Activated T-cell treated with anti-CD3 and anti-CD28 coated beads for 48 hours (primary cell): Measurements from ENCODE around the gene PHF1.
"Not testable (repeated sequence)": the region's sequence is repeated elsewhere in the genome, so short reads cannot be mapped to it uniquely, and the experiment has no call there.

ENCODE experiments used
- DNase-seq: peaks from one replicate; pipeline ENCODE4 v3.0.0-alpha.2; 2020; ENCODE audit warnings: low read depth

Gene PHF1

DNA sequence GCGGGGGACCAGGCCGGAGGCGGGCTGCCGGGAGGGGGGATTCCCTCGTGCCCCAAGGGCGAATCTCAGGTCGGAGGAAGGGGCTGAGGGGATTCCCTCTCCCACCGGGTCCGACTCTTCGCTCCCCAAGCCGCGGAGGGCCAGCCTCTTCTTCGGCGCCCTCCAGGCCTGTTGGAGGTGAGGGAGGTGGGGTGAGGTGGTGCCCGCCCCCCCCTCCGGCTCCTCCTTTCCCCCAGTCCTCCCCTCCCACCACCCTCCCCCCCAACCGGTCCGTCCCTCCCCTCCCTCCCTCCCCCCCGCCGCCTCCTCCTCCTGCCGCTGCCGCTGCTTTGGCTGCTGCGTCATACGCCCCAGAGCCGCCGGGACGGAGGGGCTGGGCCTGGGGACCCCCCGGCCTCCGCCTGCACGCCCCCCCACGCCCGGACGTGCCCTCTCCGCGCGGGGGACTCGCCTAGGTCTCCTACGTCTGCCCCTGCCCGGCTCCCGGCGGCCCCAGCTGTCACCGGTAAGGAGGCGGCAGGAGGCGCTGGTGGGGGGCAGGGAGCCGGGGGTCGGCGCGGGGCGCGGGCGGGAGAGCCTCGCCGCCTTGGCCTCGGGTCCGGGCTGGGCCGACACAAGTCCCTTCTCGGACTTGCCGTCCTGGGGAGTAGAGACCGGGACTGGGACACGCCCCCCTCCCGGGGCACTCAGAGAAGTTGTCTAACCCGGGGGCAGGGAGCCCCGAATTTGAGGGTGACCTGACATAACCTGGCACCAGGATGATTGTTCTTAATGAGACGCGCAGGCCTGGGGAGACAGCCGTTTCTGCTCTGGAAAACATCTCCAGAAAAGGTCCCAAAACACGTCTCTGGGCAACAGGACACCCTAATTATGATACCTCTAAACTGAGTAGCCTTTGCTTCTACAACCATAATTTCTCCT is at the start of gene PHF1:
PHF1 (plus strand) TSS at position 304 of the 921 bp plus-strand sequence. CDS start 1,250 bp downstream, outside the sequence.
- DNase-seq = no peak

DNA sequence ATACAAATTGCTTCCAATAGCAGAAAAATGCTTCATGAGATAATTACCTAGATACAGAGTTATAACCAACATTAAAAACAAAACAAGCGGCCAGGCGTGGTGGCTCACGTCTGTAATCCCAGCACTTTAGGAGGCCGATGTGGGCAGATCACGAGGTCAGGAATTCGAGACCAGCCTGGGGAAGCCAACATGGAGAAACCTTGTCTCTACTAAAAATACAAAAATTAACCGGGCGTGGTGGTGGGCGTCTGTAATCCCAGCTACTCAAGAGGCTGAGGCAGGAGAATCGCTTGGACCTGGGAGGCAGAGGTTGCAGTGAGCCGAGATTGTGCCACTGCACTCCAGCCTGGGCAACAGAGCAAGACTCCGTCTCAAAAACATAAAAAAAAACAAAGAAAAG is 47.3 kb upstream of the PHF1 start:
- DNase-seq = not testable (repeated sequence)

DNA sequence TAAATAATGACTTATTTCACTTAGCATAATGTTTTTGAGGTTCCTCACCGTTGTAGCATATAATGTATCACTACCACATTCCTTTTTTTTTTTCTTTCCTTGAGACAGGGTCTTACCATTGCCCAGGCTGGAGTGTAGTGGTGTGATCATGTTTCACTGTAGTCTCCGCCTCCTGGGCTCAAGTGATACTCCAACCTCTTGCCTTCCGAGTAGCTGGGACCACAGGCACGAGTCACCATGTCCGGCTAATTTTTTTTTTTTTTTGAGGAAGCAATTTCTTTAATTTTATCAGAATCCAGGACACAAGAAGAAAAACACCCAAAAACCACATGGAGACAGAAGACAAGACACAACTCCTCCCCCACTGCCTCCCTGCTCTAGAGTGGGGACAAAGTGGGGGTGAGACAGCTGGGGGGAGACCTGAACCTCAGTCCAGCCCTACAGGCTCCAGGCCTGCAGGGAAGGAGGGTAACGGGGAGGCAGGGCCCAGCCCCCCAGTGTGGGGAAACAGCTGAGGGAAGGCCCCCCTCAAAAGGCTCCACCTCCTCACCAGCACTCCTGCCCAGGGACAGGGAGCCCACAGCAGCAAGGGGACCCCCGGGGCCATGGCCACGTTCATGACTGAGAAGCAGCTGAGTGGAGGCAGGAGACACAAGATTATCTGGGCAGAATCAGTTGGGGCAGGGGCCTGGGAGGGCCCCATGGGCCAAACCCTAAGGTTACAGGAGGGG is 46.2 kb upstream of the PHF1 start:
- DNase-seq = not testable (repeated sequence)

DNA sequence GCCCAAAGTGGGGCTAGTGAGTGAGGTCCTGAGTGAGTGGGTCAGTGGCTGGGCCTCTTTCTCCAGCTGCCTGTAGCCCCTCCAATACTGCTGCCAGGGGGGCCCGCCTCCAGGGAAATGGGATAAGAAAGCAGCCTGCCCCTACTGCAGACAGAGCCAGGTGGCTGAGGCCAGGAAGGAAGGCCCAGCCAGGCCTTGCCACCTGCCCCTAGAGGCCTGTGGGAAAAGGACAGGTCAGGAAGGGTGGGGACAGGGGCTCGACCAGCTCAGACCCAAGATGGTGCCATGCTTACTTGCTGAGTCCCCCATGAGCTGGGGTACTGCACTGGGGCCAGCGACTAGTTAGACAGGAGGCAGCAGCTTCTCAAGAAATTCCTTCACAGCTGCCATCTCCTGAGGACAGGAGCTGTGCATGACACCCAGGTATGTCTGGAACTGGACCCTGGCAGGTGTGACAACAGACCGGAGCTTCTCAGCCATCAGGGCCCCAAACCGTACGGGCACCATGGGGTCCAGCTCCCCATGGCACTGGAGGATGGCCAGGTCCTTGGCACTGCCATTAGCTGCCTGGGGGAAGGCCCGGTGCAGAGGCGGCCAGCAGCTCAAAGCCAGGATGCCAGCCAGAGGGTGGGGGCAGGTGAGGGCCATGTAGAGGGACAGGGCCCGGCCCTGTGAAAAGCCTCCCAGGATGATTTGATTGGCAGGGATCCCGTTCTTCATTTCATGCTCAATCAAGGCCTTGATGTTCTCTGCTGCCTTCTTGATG is 45.4 kb upstream of the PHF1 start:
- not testable (repeated sequence) for DNase-seq

DNA sequence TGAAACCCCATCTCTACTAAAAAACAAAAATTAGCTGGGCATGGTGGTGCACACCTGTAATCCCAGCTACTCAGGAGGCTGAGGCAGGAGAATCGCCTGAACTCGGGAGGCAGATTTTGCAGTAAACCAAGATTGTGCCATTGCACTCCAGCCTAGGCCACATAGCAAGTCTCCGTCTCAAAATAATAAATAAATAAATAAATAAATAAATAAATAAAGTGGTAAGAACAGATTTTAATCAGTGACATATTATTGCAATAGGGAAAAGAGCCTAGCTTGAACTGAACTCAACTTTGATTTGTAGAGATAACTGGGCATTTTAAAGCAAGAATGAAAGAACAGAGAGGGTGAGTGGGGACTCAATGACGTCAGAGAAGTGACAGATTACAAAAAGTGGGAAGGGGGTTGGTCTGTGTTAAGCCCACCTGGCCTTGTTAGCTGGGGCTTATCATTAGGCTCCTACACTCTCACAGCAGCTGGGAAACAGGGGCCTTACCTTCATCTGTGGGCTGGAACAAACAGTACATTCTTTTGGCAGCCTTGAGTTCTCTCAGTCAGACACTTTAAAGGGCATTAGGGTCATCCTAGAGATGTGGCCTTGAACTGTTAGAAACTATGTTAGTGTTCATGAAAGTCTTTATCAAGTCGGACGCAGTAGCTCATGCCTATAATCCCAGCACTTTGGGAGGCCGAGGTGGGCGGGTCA is 43.7 kb upstream of the PHF1 start:
- no peak for DNase-seq

DNA sequence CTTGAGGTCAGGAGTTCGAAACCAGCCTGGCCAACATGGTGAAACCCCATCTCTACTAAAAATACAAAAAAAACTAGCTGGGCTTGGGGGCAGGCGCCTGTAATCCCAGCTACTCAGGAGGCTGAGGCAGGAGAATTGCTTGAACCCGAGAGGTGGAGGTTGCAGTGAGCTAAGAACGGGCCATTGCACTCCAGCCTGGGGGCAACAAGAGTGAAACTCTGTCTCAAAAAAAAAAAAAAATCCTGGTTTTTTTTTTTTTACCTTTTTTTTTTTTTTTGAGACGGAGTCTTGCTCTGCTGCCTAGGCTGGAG is 43.1 kb upstream of the PHF1 start:
- not testable (repeated sequence) for DNase-seq

DNA sequence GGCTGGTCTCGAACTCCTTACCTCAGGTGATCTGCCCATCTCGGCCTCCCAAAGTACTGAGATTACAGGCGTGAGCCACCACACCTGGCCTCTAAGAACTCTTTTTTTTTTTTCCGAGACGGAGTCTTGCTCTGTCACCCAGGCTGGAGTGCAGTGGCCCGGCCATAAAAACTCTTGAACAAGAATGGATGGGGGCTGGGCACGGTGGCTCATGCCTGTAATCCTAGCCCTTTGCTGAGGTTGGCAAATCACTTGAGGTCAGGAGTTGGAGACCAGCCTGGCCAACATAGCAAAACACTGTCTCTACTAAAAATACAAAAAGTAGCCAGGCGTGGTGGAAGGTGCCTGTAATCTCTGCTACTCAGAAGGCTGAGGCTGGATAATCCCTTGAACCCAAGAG is 38.9 kb upstream of the PHF1 start:
- not testable (repeated sequence) for DNase-seq

DNA sequence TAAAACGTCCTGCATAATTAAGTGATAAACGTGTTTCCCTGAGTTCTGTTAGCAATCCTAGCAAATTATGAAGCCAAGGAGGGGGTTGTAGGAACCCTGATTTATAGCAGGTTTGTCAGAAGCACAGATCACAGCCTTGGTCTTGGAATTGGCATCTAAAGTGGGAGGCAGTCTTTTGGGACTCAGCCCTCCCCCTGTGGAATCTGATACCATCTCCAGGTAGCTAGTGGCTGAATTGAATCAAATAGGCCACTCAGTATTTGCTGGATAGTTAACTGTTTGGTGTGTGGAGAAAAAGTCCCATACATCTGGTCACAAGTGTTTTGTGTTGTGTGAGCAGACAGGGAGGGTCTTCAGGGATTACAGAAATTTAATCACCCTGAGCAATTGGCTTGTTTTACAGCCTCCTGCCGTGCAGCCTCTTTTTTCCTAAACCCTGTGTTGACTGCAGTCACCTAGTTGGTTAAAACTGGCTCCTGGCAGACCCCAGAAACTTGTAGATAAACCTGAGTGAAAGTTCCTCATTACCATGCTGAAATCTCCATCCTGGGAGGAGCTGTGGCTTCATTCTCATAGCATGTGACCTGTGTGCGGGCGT is 38.2 kb upstream of the PHF1 start:
- DNase-seq = no peak

DNA sequence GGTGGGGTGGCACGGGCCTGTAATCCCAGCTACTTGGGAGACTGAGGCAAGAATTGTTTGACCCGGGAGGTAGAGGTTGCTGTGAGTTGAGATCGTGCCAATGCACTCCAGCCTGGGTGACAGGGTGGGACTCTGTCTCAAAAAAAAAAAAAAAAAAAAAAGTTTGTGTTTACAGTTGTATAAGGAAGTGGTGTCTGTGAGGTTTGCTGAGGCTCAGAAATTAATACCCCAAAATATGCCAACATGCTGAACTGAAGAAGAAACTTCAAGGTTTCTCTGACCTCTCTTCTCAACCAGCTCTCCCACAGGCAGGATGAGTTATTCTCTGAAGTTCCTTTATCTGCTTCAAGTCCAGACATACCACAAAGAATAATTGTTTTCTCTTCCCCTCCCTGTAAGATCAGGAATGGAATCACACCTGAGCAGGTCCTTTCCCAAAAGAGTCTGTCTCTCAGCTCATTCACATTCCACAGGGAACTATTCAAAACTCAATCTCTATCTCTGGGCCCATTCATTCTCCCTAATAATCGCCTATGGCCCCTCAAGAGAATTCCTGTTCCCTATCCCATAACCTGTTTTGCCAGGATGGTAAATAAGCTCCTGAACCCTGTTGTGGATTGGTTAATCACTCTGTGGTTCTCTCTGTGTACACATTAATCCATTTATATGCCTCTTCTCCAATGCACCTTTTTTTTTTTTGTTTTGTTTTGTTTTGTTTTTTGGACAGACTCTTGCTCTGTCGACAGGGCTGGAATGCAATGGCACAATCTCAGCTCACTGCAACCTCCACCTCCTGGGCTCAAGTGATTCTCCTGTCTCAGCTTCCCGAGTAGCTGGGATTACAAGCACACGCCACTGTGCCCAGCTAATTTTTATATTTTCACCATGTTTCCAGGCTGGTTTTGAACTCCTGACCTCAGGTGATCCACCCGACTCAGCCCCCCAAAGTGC is 36.6 kb upstream of the PHF1 start:
- no peak for DNase-seq

DNA sequence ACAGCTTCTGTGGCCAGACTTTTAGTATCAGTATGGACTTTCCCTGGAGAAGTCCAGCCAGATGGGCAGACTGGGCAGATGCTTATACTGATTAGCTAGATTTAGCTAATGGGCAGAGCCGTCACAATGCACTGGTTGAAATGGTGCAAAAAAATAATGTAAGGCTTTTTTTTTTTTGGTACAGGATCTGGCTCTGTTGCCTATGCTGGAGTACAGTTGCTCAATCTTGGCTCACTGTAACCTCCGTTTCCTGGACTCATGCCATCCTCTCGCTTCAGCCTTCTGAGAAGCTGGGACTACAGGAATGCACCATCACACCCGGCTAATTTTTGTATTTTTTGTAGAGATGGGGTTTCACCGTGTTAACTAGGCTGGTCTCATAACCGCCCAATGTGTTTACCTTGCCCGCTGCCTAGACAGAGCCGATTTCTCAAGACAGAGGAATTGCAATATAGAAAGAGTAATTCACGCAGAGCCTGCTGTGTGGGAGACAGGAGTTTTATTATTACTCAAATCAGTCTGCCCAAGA is 35.6 kb upstream of the PHF1 start:
- no peak for DNase-seq

DNA sequence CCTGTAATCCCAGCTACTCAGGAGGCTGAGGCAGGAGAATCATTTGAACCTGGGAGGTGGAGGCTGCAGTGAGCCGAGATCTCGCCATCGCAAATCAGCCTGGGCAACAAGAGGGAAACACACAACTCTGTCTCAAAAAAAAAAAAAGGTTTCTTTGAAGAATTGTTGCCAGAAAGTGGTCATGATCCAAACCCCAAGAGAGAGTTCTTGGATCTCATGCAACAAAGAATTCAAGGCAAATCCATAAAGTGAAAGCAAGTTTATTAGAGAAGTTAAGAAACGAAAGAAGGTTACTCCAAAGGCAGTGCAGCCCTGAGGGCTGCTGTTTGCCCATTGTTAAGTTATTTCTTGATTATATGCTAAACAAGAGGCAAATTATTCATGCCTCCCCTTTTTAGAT is 33.6 kb upstream of the PHF1 start:
- DNase-seq = no peak

DNA sequence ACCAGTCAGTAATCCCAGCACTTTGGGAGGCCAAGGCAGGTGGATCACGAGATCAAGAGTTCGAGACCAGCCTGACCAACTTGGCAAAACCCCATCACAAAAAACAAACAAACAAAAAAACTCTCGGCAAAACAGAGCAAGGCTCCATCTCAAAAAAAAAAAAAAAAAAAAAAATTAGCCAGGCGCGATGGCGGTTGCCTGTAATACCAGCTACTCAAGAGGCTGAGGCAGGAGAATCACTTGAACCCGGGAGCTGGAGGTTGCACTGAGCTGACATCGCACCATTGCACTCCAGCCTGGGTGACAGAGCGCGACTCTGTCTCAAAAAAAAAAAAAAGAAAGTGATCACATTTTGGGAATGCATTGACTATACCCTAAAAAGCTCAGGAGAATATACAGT is 31.6 kb upstream of the PHF1 start:
- DNase-seq = not testable (repeated sequence)

DNA sequence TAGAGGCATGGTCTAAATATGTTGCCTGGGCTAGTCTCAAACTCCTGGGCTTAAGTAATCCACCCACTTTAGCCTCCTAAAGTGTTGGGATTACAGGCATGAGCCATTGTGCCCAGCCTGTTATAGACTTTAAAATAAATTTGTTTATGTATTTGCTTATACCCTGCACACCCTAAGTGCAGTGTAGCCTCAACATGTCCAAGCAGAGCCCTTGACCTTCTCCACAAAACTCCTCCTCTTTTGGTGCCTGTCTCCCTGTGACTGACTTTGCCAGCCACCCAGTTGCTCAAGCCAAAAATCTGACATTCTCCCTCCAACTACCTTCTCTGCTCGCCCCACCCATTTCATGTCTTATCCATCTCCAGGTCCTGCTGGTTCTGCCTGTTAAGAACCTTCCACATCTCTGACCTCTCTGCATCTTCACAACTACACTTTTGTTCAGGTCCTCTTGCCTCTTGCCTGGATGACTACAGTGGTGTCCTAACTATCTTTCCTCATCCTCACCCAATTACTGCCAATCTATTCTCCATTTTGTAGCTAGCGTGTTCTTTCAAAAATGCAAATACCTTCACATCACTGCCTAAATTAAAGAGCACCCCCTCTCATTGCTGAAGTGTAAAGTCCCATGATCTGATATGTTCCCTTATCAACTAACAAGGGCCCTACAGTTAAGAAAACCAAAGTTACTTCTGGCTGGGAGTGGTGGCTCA is 30.4 kb upstream of the PHF1 start:
- no peak for DNase-seq

DNA sequence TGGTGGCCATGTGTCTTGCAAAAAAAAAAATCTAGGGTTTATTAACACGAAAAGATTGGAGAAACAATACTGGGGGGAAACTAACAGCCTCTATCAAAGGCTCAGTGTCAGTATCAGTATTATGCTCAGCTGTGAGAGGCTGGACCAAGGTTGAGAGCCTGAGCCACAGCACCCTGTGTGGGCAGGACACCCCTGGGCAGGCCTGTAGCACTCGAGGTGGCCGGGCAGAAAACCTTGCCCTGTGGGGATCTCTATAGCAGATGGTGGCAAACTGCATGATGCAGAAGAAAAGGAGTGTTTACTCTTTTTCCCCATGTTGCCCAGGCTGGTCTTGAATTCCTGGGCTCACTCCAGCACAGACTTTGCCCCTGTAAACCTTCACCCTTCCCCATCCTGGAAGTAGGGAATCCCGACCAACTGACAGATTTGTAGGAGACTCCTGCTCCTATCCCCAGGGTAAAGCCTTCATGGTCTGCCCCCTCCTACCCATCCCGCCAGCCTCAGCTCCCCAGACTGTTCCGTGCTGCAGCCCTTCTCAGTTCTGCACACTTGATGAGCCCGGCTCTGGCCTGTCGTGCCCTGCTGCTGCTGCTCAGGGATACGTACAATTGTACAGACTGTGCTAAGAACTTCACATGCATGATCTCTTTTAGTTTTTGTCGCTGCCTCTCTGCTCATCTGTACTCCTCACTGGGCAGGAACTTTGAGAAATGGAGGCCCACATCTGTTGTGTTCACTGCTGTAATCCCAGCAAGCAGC is 27.2 kb upstream of the PHF1 start:
- DNase-seq = no peak

DNA sequence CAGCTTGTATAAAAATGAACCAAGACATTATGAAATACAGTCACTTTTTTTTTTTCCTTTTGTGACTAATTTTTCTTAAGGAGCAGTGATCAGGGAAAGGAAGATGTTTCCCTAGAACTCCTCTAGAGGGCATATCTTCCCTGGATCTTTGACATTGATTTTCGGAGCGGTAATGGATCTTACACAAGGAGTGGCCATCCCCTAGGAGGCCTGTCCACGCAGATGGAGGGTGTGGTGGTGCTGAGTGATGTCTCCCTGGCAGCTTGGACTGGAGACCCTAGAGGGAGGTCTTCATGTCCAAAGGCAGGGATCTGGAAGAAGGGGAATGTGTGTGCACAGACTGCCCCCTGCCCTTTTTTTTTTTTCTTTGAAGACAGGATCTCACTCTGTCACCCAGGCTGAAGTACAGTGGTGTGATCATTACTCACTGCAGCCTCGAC is 26.2 kb upstream of the PHF1 start:
- no peak for DNase-seq

DNA sequence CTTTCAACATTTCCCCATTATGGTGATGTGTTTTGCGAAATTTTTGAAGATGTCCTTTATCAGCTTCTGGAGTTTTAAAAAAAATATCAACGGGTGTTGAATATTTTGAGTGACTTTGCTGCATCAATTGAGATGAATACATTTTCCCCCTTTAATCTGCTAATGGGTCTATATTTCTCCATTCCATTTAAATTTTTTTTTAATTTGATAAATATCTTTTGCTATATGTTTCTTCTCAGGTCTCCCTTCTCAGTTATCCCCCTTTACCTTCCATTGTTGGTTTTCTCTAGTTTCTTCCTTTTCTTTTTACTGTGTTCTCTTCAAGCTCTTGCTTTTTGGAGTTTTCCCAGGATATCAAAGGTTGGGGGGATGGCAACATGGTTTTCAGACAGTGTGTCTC is 20.6 kb upstream of the PHF1 start:
- no peak for DNase-seq

DNA sequence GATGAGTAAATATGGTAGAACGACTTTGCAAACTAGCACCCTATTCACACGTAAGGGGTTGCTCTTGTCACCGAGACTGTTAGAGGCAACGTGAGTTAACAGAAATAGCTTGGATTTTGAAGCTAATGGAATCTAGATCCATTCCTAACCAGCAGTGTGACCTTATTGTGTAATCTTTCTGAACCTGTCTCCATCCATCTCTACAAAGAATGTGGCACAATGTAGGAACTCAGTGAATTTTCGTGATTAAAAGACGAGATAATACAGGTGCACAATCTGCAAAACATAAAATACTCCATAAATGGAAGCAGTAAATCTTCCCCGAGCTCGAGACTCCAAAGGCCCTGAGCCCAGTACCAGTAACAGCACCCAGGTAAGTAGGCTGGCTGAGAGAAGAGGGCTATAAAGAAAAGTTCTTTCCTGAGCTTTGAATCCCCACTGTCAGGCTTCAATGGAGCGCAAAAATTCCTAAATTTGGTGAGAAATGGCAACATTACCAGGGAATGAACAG is 20.0 kb upstream of the PHF1 start:
- no peak for DNase-seq

DNA sequence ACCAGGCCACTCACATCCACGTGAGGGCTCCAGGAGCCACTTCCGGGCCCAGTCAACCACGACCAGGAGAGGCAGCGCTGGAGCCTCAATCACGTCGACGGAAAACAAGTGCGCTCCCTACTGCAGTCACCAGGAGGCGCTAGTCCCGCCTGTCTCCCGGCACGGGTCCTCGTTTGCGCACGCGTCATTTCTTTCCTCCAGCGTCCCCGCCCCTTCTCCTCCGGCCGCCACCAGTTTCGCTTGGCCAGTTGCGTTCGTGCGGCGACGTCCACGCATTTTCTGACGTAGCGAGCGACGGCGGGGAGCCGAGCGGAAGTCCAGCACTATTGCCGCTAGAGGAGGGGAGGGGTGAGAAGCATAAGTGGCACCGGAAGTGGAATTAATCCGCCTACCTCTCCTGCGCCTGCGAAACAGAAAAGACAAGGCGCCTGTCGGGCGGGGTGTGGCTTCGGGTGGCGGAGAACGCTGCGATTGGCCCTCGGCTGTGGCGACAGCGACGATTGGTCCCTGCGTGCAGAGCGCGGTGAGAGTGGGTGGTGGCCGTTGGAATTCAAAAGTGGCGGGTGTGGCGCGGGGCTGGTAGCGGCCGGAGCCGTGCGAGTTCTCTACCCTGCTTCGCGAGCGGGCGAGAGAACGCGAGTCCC is 19.4 kb upstream of the PHF1 start, which contains the start of gene KIFC1:
KIFC1 (plus strand) TSS at position 546 of the 644 bp plus-strand sequence. CDS start 163 bp downstream, outside the sequence.
- peak; percentile 99 for DNase-seq
